Activated CD8-positive, alpha-beta T cell treated with anti-CD3 and anti-CD28 coated beads for 36 hours (primary cell): ENCODE measurements around the gene ACTR1A. TPM values are rescaled to one million over a fixed set of nuclear protein-coding genes. Genes with fewer than 3 reads are reported as not detected.
A peak's percentile ranks its signal among the peaks of the same experiment; 100 is the strongest.

Experiments
- ATAC-seq: fragments of 200-7000 bp; cut with Tn5 transposase; one replicate; pipeline ENCODE4 v1.10.0; 2021; ENCODE audit warnings: mild to moderate bottlenecking, moderate library complexity
- CTCF ChIA-PET: fragments of 350-600 bp; sonication (Branson Sonifier 250); formaldehyde crosslinking; loops from one replicate; lab custom pipeline; 2021; ENCODE audit warnings: antibody characterized with exemption; lab: Charles Lee
- POLR2A ChIA-PET: fragments of 350-600 bp; sonication (Branson Sonifier 250); formaldehyde crosslinking; loops from one replicate; lab custom pipeline; 2021; ENCODE audit warnings: antibody characterized with exemption; lab: Charles Lee
- DNase-seq: peaks from one replicate; pipeline ENCODE4 v3.0.0-alpha.2; 2020
- H3K27ac Mint-ChIP-seq: one replicate; pipeline ENCODE4 v1.8.0; 2021; ENCODE audit warnings: mild to moderate bottlenecking, mixed read lengths
- H3K27me3 Mint-ChIP-seq: one replicate; pipeline ENCODE4 v1.8.0; 2021; ENCODE audit warnings: mixed read lengths
- H3K36me3 Mint-ChIP-seq: one replicate; pipeline ENCODE4 v1.8.0; 2021; ENCODE audit warnings: low read depth, mixed read lengths
- H3K4me1 Mint-ChIP-seq: one replicate; pipeline ENCODE4 v1.8.0; 2021; ENCODE audit warnings: low read depth, mixed read lengths
- H3K4me3 Mint-ChIP-seq: one replicate; pipeline ENCODE4 v1.8.0; 2021; ENCODE audit warnings: mild to moderate bottlenecking, moderate library complexity, mixed read lengths
- H3K9me3 Mint-ChIP-seq: one replicate; pipeline ENCODE4 v1.8.0; 2021; ENCODE audit warnings: mixed read lengths
- CTCF ChIP-seq: fragments of 200-600 bp; IDR thresholded peaks from one replicate; pipeline ENCODE4 v1.8.0; 2022; ENCODE audit warnings: antibody characterized with exemption, mild to moderate bottlenecking
- intact Hi-C: fragments of 100-400 bp; cut with micrococcal nuclease; formaldehyde crosslinking; loops from one replicate; pipeline ENCODE4 v1.10.0; 2022
- microRNA-seq: library from miRNA; unstranded; fragments of <30 nt; microRNA quantifications from one replicate; pipeline ENCODE4 v1.2.0, GENCODE V29; 2022; ENCODE audit warnings: borderline microRNAs expressed, borderline replicate concordance
- total RNA-seq, 2 experiments: library from RNA; stranded (reverse); gene quantifications; one replicate each; pipeline ENCODE4 v1.2.3, GENCODE V29; 2021

Gene ACTR1A
- total RNA-seq, 2 experiments from 2014 or later: 47.1 to 51.3 TPM

GRCh38 chr10:102432162-102432950, 70.2 kb downstream of the ACTR1A start, which contains the start of gene CUEDC2:
TSS of gene CUEDC2 (minus strand) at chr10:102432574. CDS start at chr10:102425188, 7,386 bp downstream.
- ATAC-seq (peak; percentile 93), DNase-seq (peak; percentile 98)
- intact Hi-C loops: no loop called here
- Mint-ChIP-seq H3K36me3 (peaks cover 15% of the 10 kb centered on the region), H3K4me3 (peak within 1 kb of the TSS; percentile 95), H3K27ac (peak within 1 kb of the TSS; percentile 94), H3K4me1 (peaks cover 42% of the 10 kb centered on the region), H3K27me3 (no peaks in the 10 kb centered on the region), H3K9me3 (no peaks in the 10 kb centered on the region)
- CTCF ChIA-PET: interaction anchor here (0.7 to 5.1 kb wide), 11 partner anchors 11 to 263 kb away, joined by 3 to 32 read pairs (median 4); partner anchors contain the start of genes C10orf95 and FBXL15
- TF ChIP-seq CTCF: no peak
- POLR2A ChIA-PET: interaction anchor here (0.6 to 8.1 kb wide), 15 partner anchors 8 to 292 kb away, joined by 3 to 102 read pairs (median 5); partner anchors contain the start of genes C10orf95, FBXL15, GBF1 and SFXN2

DNA sequence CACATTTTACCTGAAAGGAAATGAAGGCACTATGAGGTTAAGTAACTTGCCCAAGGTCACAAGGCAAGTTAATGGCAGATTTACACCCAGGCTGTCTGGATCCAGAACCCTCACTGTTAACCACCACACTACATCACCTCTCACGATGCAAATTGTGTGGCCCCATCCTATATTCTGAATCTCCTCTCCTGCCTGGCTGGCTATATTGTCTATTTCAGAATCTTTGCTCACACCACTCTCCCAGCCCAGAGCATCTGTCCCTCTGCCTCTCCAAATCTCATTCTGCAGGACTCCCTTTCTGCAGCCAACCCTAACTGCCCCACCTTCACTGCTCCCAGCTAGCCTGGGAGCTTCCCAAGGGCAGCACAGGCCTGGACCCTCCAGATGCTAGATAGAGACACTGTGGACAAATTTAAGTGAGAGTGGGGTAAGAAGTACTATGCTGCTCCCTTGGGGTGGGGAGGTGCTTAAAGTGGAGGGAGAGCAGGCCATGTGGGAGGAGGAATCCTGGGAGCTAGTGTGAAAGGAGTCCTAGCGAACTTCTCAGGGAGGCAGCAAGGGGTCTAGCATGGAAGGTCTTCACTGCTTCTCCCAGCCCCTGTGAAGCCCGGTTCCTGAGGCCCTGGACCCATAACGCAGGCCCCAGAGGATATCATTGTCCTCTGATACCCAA, 70.9 kb downstream of the ACTR1A start:
- no peaks in the 10 kb centered on the region for H3K9me3 Mint-ChIP-seq
- POLR2A ChIA-PET: interaction anchor here (0.8 to 8.1 kb wide), 12 partner anchors 9 to 283 kb away, joined by 3 to 102 read pairs (median 6); partner anchors contain the start of genes C10orf95, FBXL15, GBF1 and SFXN2
- no peak for DNase-seq

GRCh38 chr10:102429468-102429867, 73.0 kb downstream of the ACTR1A start:
- TF ChIP-seq CTCF: no peak

More for the DNA sequence above, 70.9 kb downstream of the ACTR1A start:
- peaks cover 46% of the 10 kb centered on the region for H3K4me1 Mint-ChIP-seq
- no peaks in the 10 kb centered on the region for H3K27me3 Mint-ChIP-seq
- no peak for ATAC-seq
- intact Hi-C loops: no loop called here
- CTCF ChIA-PET: interaction anchor here (0.7 to 5.1 kb wide), 10 partner anchors 11 to 202 kb away, joined by 3 to 32 read pairs (median 4); partner anchors contain the start of genes C10orf95 and FBXL15
- peak overlapping the region; percentile 95 for H3K4me3 Mint-ChIP-seq
- peaks cover 11% of the 10 kb centered on the region for H3K36me3 Mint-ChIP-seq
- TF ChIP-seq CTCF: no peak
- H3K27ac Mint-ChIP-seq: peak overlapping the region; percentile 94

More at GRCh38 chr10:102429468-102429867, 73.0 kb downstream of the ACTR1A start:
- DNase-seq: no peak
- Mint-ChIP-seq H3K4me1 (peaks cover 42% of the 10 kb centered on the region), H3K36me3 (peaks cover 7% of the 10 kb centered on the region), H3K9me3 (no peaks in the 10 kb centered on the region), H3K4me3 (no peak overlapping the region), H3K27ac (no peak overlapping the region), H3K27me3 (no peaks in the 10 kb centered on the region)
- POLR2A ChIA-PET: interaction anchor here (5.1 to 8.1 kb wide), 2 partner anchors 7 to 22 kb away, joined by 73 to 102 read pairs; partner anchors contain the start of genes C10orf95 and FBXL15
- CTCF ChIA-PET: interaction anchor here (1.5 kb wide), 1 partner anchor 49 kb away, joined by 3 read pairs; no protein-coding TSS in a partner anchor
- ATAC-seq: no peak
- intact Hi-C loops: no loop called here

Small RNA genes lying within 50 kb of the gene (microRNA-seq; reads per million reads assigned to microRNA genes)
- gene MIR146B: 7,468 reads per million, percentile 96 among the genes with 10 or more reads in this experiment

Other genes with a start within 250 kb of the ACTR1A start
- gene NFKB2, start 107.0 kb downstream of the ACTR1A start, total RNA-seq: 100 to 1,000 TPM; 251 to 253 TPM
- 10 to 100 TPM in 1 of 2 experiments, 1 to 10 TPM in 1; 9.3 to 10.4 TPM for gene PSD, start 83.9 kb downstream of the ACTR1A start, total RNA-seq
- gene FBXL15, start 81.9 kb downstream of the ACTR1A start, total RNA-seq: 10 to 100 TPM; 14.1 to 15.7 TPM
- gene CUEDC2, start 70.1 kb downstream of the ACTR1A start, total RNA-seq: 10 to 100 TPM; 71.8 to 76.4 TPM
- under 1 TPM; 0.20 to 0.36 TPM for gene C10orf95, start 51.2 kb downstream of the ACTR1A start, total RNA-seq
- 1 to 10 TPM; 8.5 to 8.8 TPM for gene SUFU, start 1.3 kb upstream of the ACTR1A start, total RNA-seq
- gene TRIM8, start 141.8 kb upstream of the ACTR1A start, total RNA-seq: 10 to 100 TPM; 39.5 to 39.8 TPM
- 1 to 10 TPM; 5.3 to 6.2 TPM for gene ARL3, start 211.7 kb upstream of the ACTR1A start, total RNA-seq
- gene SFXN2, start 211.9 kb upstream of the ACTR1A start, total RNA-seq: 10 to 100 TPM; 12.8 to 16.3 TPM
- gene WBP1L, start 241.2 kb upstream of the ACTR1A start, total RNA-seq: 10 to 100 TPM; 11.4 to 12.7 TPM